NOMO-1 (cell line): Measurements from ENCODE around the gene KCTD21.

Experiments
- DNase-seq, 2 experiments: peaks; one replicate each; lab custom pipeline; 2025; ENCODE audit not compliant: unreplicated experiment in 2 of 2; lab: John Stamatoyannopoulos, UW

Gene KCTD21

DNA sequence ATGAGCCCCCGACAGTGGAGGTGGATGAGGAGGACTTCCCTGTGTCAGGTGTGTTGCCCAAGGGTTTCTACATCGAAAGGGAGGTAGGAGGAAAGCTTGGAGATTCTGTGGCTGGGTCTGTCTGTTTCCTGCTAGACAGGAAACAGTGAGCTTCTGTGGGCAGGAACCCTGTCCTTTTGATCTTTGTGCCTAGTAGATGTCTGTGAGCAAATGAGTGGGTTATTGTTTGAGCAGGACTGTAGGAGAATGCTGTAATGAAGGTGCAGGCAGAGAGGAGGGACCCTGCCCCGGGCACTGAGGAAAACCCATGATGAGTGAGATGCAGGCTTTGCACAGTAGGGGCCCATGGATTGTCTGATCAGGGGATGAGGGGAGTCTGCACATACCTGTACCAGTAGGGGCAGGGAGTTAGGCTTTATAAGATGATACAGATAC is 14.3 kb upstream of the KCTD21 start:
- DNase-seq = no peak

DNA sequence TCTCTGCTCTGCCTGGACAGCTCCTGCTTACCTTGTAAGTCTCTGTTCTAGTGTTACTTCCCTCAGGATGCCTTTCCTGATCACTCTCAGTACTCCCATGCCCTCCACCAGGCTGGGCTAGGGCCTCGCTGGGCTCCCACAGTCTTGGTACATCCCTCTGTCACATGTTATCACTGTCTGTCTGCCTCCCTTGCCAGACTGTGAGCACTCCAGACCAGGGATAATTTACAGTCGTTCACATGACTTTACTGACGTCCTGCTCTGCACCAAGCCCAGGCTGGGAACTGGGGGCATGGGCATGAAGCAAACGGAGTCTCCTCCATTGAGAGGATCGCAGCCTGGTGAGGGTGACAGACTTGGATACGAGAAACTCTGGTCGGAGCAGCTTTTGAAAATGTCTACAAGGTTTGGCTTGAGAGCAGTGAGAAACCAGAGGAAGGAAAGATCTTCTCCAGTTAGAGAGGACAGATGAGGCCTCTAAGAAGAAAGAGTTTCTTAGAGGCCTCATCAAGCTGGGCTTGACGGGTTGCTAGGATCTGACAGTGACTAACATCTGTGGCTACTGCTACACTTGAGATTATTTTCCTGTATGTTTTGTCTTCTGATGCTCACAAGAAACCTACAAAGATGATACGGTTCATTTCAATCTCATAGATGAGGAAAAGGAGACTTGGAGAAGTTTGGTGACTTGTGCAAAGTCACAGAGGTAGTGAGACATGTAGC is 12.8 kb upstream of the KCTD21 start:
- no peak for DNase-seq

- DNase-seq = no peak
Observed at GRCh38 chr11:78200553-78200952, 12.1 kb upstream of the KCTD21 start.

DNA sequence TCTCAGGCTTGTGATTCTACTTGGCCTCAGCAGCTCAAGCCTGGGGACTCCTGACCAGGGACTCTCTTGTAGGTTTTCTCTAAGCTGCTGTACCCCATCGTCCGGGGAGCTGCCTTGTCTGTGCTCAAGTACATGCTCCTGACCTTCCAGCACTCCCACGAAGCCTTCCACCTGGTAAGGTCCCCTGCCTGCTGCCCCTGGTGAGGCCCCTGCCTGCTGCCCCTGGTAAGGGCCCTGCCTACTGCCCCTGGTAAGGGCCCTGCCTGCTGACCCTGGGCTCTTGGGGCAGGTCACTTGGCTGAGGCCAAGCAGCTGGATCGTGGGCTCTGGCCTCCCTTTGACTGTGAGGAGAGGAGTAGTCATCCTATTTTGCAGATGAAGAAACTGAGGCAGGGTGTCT is 11.6 kb upstream of the KCTD21 start:
- DNase-seq = no peak

DNA sequence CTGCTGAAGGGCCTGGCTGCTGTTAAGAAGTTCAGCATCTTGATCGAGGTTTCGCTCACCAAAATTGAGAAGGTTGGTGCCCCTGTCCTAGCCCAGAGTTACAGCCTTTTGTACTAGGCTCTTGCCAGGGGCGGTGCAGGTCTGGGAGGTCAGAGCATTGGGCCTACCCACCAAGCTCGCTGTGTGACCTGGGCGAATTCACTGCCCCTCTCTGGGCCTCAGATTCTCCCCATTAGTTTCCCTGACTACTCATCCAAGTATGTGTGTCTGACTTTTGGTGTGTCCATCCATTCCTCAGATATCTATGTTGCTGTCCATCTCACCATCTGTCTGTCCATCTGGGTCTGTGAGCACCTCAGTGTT is 11.2 kb upstream of the KCTD21 start:
- no peak for DNase-seq

DNA sequence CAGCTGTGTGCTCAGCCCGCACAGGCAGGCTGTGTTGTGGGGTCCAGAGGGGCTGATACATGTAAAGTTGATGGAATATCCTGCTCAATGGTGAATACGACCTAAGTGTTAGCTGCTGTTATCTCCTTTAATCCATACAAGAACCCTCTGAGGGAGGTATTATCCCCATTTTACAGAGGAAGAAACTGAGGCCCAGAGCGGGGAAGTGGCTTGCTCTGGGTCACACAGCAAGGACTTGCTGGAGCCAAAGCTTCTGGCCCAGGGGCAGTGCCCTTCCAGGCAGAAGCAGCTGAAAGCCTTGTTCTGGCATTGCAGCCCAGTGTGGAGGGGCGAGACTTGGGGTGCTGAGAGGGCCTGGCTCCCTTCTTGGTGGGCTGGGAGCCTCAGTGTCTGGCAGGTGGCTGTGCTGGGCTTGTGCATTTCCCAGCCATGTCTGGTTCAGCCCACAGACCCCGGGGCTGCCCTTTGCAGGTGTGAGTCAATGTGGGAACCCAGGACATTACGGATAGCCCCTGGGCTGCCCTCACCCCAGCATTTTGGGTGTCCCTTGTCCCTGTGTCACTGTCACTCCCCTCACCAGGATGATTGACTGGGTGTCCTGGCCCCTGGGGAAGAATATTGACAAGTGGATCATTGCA is 10.7 kb upstream of the KCTD21 start:
- no peak for DNase-seq

- DNase-seq = no peak
Observed at GRCh38 chr11:78197816-78198215, 9.4 kb upstream of the KCTD21 start.

- DNase-seq = no peak
Observed at GRCh38 chr11:78196661-78197091, 8.2 kb upstream of the KCTD21 start.

GRCh38 chr11:78195917-78196560 is 7.6 kb upstream of the KCTD21 start:
- no peak for DNase-seq

GRCh38 chr11:78194490-78194889 is 6.1 kb upstream of the KCTD21 start:
- DNase-seq = no peak

DNA sequence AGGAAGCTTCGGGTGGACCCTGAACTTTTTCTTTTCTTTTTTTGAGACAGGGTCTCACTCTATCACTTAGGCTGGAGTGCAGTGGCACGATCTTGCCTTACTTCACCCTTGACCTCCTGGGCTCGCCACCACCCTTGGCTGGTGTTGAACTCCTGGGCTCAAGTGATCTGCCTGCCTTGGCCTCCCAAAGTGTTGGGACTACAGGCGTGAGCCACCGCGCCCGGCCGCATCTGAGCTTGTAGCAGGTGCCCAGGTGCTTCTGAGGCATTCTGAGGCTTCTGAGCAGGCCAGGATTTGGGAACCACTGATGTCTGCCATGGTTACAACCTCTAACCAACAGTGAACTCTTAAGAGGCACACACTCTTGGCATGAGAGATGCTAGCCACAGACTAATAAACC is 5.4 kb upstream of the KCTD21 start:
- DNase-seq = no peak

- peak in 1 of 2 experiments; percentile 9 for DNase-seq
Observed at GRCh38 chr11:78192911-78193351, 4.5 kb upstream of the KCTD21 start.

- no peak for DNase-seq
Observed at GRCh38 chr11:78192223-78192719, 3.8 kb upstream of the KCTD21 start.

- DNase-seq = no peak
Observed at GRCh38 chr11:78190871-78191538, 2.6 kb upstream of the KCTD21 start.

DNA sequence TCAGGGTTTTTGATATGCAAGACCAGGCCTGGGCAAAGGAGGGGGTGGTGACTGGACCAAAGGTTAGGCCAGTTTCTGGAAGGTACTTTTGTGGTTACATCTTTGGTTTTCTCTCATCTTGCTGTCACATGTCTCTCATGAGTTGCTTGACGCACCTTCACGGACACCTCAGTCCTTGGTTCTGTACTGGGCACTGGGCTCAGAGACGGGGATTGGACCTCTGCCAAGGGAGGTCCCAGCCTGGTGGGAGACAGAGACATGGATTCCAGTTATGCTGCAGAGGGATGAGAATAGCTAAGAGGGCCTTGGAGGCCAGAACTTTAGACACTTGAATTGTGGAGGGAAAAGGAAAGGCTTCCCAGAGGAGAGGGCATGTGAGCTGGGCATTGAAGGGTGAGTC is 1.9 kb upstream of the KCTD21 start:
- no peak for DNase-seq

GRCh38 chr11:78189851-78190250 is 1.4 kb upstream of the KCTD21 start:
- no peak for DNase-seq

GRCh38 chr11:78189174-78189724 is 823 bp upstream of the KCTD21 start:
- DNase-seq = no peak

GRCh38 chr11:78187366-78188285 is 800 bp downstream of the KCTD21 start:
- peak; percentile 89 to 95 for DNase-seq

- peak in 1 of 2 experiments; percentile 14 for DNase-seq
Observed at GRCh38 chr11:78181185-78181584, 7.2 kb downstream of the KCTD21 start.

- DNase-seq = no peak
Observed at GRCh38 chr11:78180751-78181150, 7.7 kb downstream of the KCTD21 start.
